ENCODE results near the gene CACNA2D3. TPM values are rescaled to one million over a fixed set of nuclear protein-coding genes. Genes with fewer than 3 reads are reported as not detected.

The CACNA2D3 gene
- total and polyA plus RNA-seq, 4 donors, result 0.72 to 2.4 (median 1.5) TPM

DNA sequence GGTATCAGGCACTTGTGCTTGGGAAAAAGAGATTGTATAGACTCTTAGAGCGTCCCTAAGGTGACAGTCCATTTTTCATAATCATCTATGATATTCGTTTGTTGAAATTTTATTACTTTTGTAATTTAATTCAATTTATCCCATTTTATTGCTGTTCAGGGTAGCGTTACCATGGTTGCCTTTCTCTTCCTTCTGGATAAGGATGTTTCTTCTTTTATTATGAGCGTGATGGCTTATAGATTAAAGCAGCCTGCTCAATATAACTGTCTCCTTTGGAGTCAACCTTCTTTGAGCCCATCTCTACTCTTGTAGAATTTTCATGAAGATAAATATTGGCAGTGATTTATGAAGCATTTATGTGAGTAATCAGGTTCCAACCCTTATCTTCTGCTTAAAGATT, 623.5 kb downstream of the CACNA2D3 start:
- DNase-seq (no peak), ATAC-seq (ENCODE audit: low FRiP score) (no peak)
- WGBS, 2 donors, result 91 to 94% methylated on average over 4 of the region's 4 CpGs
- peaks cover 2% of the 10 kb centered on the region for H3K9me3 ChIP-seq (ENCODE audit: control insufficient read depth, low read length)
- H3K4me1 ChIP-seq (ENCODE audit: control insufficient read depth in 1 of 2, insufficient read depth in 2 of 2, low read length in 2 of 2), result peaks cover 0 to 1% of the 10 kb centered on the region in 2 donors
- intact Hi-C loops (cut with DNase I), result no loop called here
- H3K27ac ChIP-seq (ENCODE audit: low read depth in 1 of 2, low read length in 2 of 2), result no peak overlapping the region
- H3K4me3 ChIP-seq (ENCODE audit: low read length in 2 of 2), result no peak overlapping the region
- no peaks in the 10 kb centered on the region for H3K27me3 ChIP-seq (ENCODE audit: control insufficient read depth in 1 of 2, insufficient read depth in 2 of 2, low read length in 1 of 2)
- H3K36me3 ChIP-seq (ENCODE audit: control insufficient read depth in 1 of 2, insufficient read depth in 2 of 2, low read length in 1 of 2), result no peaks in the 10 kb centered on the region

DNA sequence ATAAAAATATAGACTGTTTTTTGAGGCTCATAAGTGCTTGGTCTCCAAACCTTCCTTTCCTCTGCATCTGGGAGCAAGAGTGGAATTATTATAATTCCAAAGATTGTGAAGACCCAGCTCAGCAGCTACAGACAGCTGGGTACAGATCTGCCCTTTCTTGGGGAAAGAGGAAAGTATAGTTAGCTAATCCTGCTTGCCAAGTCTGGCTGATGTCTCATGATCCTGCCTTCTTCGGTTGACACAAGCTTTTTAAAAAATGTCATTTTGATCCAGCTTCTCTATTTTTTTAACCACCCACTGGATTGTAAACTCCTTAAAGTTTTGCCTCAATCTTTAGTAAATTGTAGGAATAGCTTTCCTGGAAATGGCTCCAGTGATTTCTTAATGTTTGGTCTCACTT, 624.4 kb downstream of the CACNA2D3 start:
- ATAC-seq (ENCODE audit: low FRiP score), result no peak
- no peak overlapping the region for H3K4me3 ChIP-seq (ENCODE audit: low read length in 2 of 2)
- DNase-seq, result no peak
- peaks cover 2% of the 10 kb centered on the region for H3K9me3 ChIP-seq (ENCODE audit: control insufficient read depth, low read length)
- H3K36me3 ChIP-seq (ENCODE audit: control insufficient read depth in 1 of 2, insufficient read depth in 2 of 2, low read length in 1 of 2), result no peaks in the 10 kb centered on the region
- H3K27ac ChIP-seq (ENCODE audit: low read depth in 1 of 2, low read length in 2 of 2), result no peak overlapping the region
- 0 to 14% methylated on average over 1 of the region's 1 CpG for WGBS, 2 donors
- H3K4me1 ChIP-seq (ENCODE audit: control insufficient read depth in 1 of 2, insufficient read depth in 2 of 2, low read length in 2 of 2), result peaks cover 0 to 1% of the 10 kb centered on the region in 2 donors
- H3K27me3 ChIP-seq (ENCODE audit: control insufficient read depth in 1 of 2, insufficient read depth in 2 of 2, low read length in 1 of 2), result no peaks in the 10 kb centered on the region
- intact Hi-C loops (cut with DNase I), result no loop called here

DNA sequence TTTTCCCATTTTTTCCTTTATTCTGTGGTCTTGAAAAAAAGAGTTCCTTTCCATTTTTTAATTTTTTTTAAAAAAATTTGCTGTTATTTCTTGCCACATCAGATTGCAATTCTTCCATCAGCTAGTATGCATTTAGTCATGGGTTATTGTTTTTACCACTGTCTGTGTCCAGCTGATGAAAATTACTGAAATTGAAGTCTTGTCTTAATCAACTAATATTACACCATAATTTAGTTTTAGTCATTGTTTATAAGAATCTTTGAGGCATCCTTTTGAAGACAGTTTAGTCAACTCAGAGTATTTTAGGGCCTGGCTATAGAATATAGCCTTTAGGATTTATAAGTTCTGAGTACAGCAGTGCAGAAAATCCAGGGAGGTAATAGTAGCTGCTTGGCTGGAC, 633.4 kb downstream of the CACNA2D3 start:
- Histone ChIP-seq H3K27me3 (ENCODE audit: control insufficient read depth in 1 of 2, insufficient read depth in 2 of 2, low read length in 1 of 2) (no peaks in the 10 kb centered on the region), H3K27ac (ENCODE audit: low read depth in 1 of 2, low read length in 2 of 2) (no peak overlapping the region), H3K4me3 (ENCODE audit: low read length in 2 of 2) (no peak overlapping the region), H3K9me3 (ENCODE audit: control insufficient read depth, low read length) (peaks cover 2% of the 10 kb centered on the region), H3K36me3 (ENCODE audit: control insufficient read depth in 1 of 2, insufficient read depth in 2 of 2, low read length in 1 of 2) (peaks cover 0 to 2% of the 10 kb centered on the region in 2 donors), H3K4me1 (ENCODE audit: control insufficient read depth in 1 of 2, insufficient read depth in 2 of 2, low read length in 2 of 2) (no peaks in the 10 kb centered on the region)
- DNase-seq (no peak), ATAC-seq (ENCODE audit: low FRiP score) (no peak)
- intact Hi-C loops (cut with DNase I), result no loop called here

DNA sequence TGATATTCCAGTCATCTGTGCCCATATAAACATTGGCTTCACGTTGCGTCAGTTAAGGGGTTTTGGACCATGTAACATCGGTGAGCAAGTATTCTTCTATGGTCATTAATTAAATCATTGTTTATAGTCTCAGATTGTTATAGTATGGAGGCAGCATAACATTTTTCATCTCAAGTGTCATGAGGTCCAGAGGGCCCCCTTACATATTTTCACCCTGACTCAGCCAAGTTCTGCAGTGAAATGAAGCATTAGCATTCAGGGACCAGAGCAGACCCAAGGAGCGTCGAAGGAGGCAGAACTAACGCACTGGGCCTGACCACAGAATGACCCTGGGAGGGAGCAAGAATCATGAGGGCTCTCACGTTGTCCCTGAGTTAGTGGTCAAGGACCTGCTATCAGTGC, 634.0 kb downstream of the CACNA2D3 start:
- ATAC-seq (ENCODE audit: low FRiP score), result no peak
- intact Hi-C loops (cut with DNase I), result no loop called here
- 20 to 25% methylated on average over 7 of the region's 7 CpGs for WGBS, 2 donors

DNA sequence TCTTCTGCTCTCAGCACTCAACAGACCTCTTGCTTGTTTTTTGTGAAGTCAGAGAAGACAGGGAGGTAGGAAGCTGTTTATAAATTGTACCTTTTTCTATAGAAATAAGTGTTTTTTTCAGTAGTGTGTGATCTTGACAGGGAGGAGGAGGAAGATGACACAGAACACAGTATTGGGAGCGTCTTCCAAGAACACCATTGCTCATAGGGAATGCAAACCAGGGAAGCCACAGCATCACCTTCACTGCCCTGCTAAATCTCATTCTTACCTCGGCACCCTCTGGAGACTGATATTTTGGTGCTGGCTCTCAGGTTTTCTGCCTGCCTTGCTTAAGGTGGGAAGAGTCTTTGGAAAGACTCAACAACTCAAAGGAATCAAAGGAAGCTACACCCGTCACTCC, 636.1 kb downstream of the CACNA2D3 start:
- no peaks in the 10 kb centered on the region for H3K36me3 ChIP-seq (ENCODE audit: control insufficient read depth in 1 of 2, insufficient read depth in 2 of 2, low read length in 1 of 2)
- no peaks in the 10 kb centered on the region for H3K4me1 ChIP-seq (ENCODE audit: control insufficient read depth in 1 of 2, insufficient read depth in 2 of 2, low read length in 2 of 2)
- no peak overlapping the region for H3K4me3 ChIP-seq (ENCODE audit: low read length in 2 of 2)
- DNase-seq (no peak), ATAC-seq (ENCODE audit: low FRiP score) (no peak)
- WGBS, 2 donors, result 92 to 95% methylated on average over 3 of the region's 3 CpGs
- no peaks in the 10 kb centered on the region for H3K9me3 ChIP-seq (ENCODE audit: control insufficient read depth, low read length)
- intact Hi-C loops (cut with DNase I), result no loop called here
- no peaks in the 10 kb centered on the region for H3K27me3 ChIP-seq (ENCODE audit: control insufficient read depth in 1 of 2, insufficient read depth in 2 of 2, low read length in 1 of 2)
- no peak overlapping the region for H3K27ac ChIP-seq (ENCODE audit: low read depth in 1 of 2, low read length in 2 of 2)

More for the DNA sequence above, 634.0 kb downstream of the CACNA2D3 start:
- Histone ChIP-seq H3K4me1 (ENCODE audit: control insufficient read depth in 1 of 2, insufficient read depth in 2 of 2, low read length in 2 of 2) (no peaks in the 10 kb centered on the region), H3K27me3 (ENCODE audit: control insufficient read depth in 1 of 2, insufficient read depth in 2 of 2, low read length in 1 of 2) (no peaks in the 10 kb centered on the region), H3K9me3 (ENCODE audit: control insufficient read depth, low read length) (peaks cover 2% of the 10 kb centered on the region), H3K4me3 (ENCODE audit: low read length in 2 of 2) (no peak overlapping the region), H3K36me3 (ENCODE audit: control insufficient read depth in 1 of 2, insufficient read depth in 2 of 2, low read length in 1 of 2) (peaks cover 0 to 2% of the 10 kb centered on the region in 2 donors), H3K27ac (ENCODE audit: low read depth in 1 of 2, low read length in 2 of 2) (no peak overlapping the region)
- DNase-seq, result no peak

DNA sequence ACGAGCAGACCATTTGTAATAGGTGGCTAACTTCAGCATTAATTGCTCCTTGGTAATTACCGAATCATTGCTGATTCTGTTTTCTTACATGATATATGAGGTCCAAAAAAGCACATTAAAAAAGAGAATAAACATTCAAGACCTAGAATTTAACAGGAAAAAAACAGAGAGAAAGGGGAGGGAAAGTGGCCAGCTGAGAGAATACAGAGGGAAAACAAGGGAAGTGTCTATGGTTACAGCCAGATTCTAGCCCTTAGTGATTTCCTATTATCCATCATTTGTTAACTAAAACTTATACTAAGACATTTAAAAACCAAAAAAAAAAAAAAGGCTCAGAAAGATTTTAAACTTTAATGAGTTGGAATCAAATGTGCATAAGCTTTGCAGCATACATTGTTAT, 636.8 kb downstream of the CACNA2D3 start:
- DNase-seq, result no peak

DNA sequence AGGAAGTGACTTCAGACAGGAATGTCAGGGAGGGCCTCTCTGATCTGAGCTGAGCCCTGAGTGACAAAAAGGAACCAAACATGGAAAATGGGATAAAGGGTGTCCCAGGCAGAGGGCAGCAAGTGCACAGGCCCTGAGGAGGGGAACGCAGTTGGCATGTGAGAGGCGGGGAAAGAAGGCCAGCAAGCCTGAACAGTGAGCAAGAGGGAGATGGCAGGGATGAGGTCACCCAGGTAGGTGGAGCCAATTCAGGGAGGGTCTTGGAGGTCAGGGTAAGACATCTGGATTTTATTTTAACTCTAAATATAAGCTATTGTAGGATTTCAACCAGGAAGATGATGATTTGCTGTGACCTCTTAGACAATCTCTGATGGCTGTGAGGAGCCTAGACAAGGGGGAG, 637.8 kb downstream of the CACNA2D3 start:
- WGBS, 2 donors, result 92 to 93% methylated on average over 2 of the region's 2 CpGs
- peak; percentile 16 for ATAC-seq (ENCODE audit: low FRiP score)
- intact Hi-C loops (cut with DNase I), result no loop called here

More for the DNA sequence above, 636.8 kb downstream of the CACNA2D3 start:
- Histone ChIP-seq H3K27me3 (ENCODE audit: control insufficient read depth in 1 of 2, insufficient read depth in 2 of 2, low read length in 1 of 2) (no peaks in the 10 kb centered on the region), H3K9me3 (ENCODE audit: control insufficient read depth, low read length) (no peaks in the 10 kb centered on the region), H3K4me1 (ENCODE audit: control insufficient read depth in 1 of 2, insufficient read depth in 2 of 2, low read length in 2 of 2) (no peaks in the 10 kb centered on the region), H3K27ac (ENCODE audit: low read depth in 1 of 2, low read length in 2 of 2) (no peak overlapping the region), H3K36me3 (ENCODE audit: control insufficient read depth in 1 of 2, insufficient read depth in 2 of 2, low read length in 1 of 2) (no peaks in the 10 kb centered on the region), H3K4me3 (ENCODE audit: low read length in 2 of 2) (no peak overlapping the region)
- no peak for ATAC-seq (ENCODE audit: low FRiP score)
- 64 to 66% methylated on average over 2 of the region's 2 CpGs for WGBS, 2 donors
- intact Hi-C loops (cut with DNase I), result no loop called here

DNA sequence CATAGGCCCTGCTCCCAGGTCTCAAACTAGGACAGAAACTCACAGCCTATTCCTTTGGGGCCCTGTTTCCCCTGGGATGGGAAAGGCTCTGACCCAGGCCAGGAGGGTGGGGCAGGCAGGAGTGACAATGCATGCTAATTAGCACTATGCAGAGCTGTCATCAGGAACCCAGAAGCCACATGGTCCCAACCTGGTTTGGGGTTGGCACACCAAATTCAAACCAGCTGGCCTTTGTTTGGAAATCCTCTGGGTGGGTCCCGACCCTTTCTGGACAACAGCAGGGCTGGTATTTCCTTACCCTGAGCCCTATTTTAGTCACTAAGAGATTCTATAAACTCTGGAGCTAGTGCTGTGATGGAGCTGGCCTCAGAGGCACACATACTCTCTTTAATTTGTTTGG, 639.3 kb downstream of the CACNA2D3 start:
- WGBS, 2 donors, result 50 to 54% methylated on average over 1 of the region's 1 CpG
- Histone ChIP-seq H3K9me3 (ENCODE audit: control insufficient read depth, low read length) (no peaks in the 10 kb centered on the region), H3K27ac (ENCODE audit: low read depth in 1 of 2, low read length in 2 of 2) (no peak overlapping the region), H3K36me3 (ENCODE audit: control insufficient read depth in 1 of 2, insufficient read depth in 2 of 2, low read length in 1 of 2) (no peaks in the 10 kb centered on the region), H3K4me3 (ENCODE audit: low read length in 2 of 2) (no peak overlapping the region), H3K27me3 (ENCODE audit: control insufficient read depth in 1 of 2, insufficient read depth in 2 of 2, low read length in 1 of 2) (no peaks in the 10 kb centered on the region), H3K4me1 (ENCODE audit: control insufficient read depth in 1 of 2, insufficient read depth in 2 of 2, low read length in 2 of 2) (no peaks in the 10 kb centered on the region)
- DNase-seq, result no peak
- ATAC-seq (ENCODE audit: low FRiP score), result no peak
- intact Hi-C loops (cut with DNase I), result no loop called here

More for the DNA sequence above, 637.8 kb downstream of the CACNA2D3 start:
- Histone ChIP-seq H3K9me3 (ENCODE audit: control insufficient read depth, low read length) (no peaks in the 10 kb centered on the region), H3K36me3 (ENCODE audit: control insufficient read depth in 1 of 2, insufficient read depth in 2 of 2, low read length in 1 of 2) (no peaks in the 10 kb centered on the region), H3K4me3 (ENCODE audit: low read length in 2 of 2) (no peak overlapping the region), H3K4me1 (ENCODE audit: control insufficient read depth in 1 of 2, insufficient read depth in 2 of 2, low read length in 2 of 2) (no peaks in the 10 kb centered on the region), H3K27me3 (ENCODE audit: control insufficient read depth in 1 of 2, insufficient read depth in 2 of 2, low read length in 1 of 2) (no peaks in the 10 kb centered on the region), H3K27ac (ENCODE audit: low read depth in 1 of 2, low read length in 2 of 2) (no peak overlapping the region)
- no peak for DNase-seq

DNA sequence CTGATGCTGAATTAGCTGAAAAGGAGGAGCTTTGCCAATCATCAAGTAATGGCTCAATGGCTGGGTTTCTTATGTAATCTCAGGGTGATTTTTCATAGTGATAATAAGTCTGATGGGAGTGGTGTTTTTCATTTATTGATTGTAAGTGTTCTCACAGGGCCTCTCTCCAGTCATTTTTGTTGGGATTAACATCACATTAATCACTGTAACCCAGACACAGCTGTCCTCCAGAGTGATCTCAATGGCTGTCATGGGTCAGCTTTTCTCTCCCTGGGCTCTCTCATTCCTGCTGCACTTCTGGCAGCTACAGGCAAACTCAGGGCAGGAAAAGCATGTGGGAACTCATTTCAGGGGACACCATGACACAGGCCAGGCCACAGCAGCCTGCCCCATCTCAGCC, 642.6 kb downstream of the CACNA2D3 start:
- intact Hi-C loops (cut with DNase I), result no loop called here
- no peaks in the 10 kb centered on the region for H3K9me3 ChIP-seq (ENCODE audit: control insufficient read depth, low read length)
- no peaks in the 10 kb centered on the region for H3K27me3 ChIP-seq (ENCODE audit: control insufficient read depth in 1 of 2, insufficient read depth in 2 of 2, low read length in 1 of 2)
- no peak overlapping the region for H3K27ac ChIP-seq (ENCODE audit: low read depth in 1 of 2, low read length in 2 of 2)
- ATAC-seq (ENCODE audit: low FRiP score) (no peak), DNase-seq (no peak)
- H3K4me1 ChIP-seq (ENCODE audit: control insufficient read depth in 1 of 2, insufficient read depth in 2 of 2, low read length in 2 of 2), result no peaks in the 10 kb centered on the region
- no peak overlapping the region for H3K4me3 ChIP-seq (ENCODE audit: low read length in 2 of 2)
- no peaks in the 10 kb centered on the region for H3K36me3 ChIP-seq (ENCODE audit: control insufficient read depth in 1 of 2, insufficient read depth in 2 of 2, low read length in 1 of 2)
